GM19099 (cell line): ENCODE data around the gene USP17L30.
"Not testable (repeated sequence)": the region's sequence is repeated elsewhere in the genome, so short reads cannot be mapped to it uniquely, and the experiment has no call there.

Source experiments
- POLR2A ChIP-seq: IDR thresholded peaks from 3 replicates; pipeline ENCODE4 v1.6.1; 2011; ENCODE audit warnings: low read depth; ENCODE audit not compliant: insufficient read length; ENCODE audit errors: extremely low read depth

The USP17L30 gene

GRCh38 chr4:9362829-9363228 is at the start of gene USP17L30:
TSS of gene USP17L30 (plus strand) at chr4:9363129. CDS start at chr4:9363129, 0 bp downstream.
- not testable (repeated sequence) for TF ChIP-seq POLR2A

GRCh38 chr4:9324865-9325264 is 38.1 kb upstream of the USP17L30 start, which contains the start of gene USP17L24:
TSS of gene USP17L24 (plus strand) at chr4:9325165. CDS start at chr4:9325165, 0 bp downstream.
- TF ChIP-seq POLR2A, result not testable (repeated sequence)

GRCh38 chr4:9329611-9330010 is 33.3 kb upstream of the USP17L30 start, which contains the start of gene USP17L25:
TSS of gene USP17L25 (plus strand) at chr4:9329911. CDS start at chr4:9329911, 0 bp downstream.
- TF ChIP-seq POLR2A, result not testable (repeated sequence)

- TF ChIP-seq POLR2A, result not testable (repeated sequence)
These were observed 28.6 kb upstream of the USP17L30 start, which contains the start of gene USP17L26 for GRCh38 chr4:9334358-9334757. TSS of gene USP17L26 (plus strand) at chr4:9334658. CDS start at chr4:9334658, 0 bp downstream.

GRCh38 chr4:9339103-9339502 is 23.8 kb upstream of the USP17L30 start, which contains the start of gene USP17L5:
TSS of gene USP17L5 (plus strand) at chr4:9339403. CDS start at chr4:9339403, 0 bp downstream.
- not testable (repeated sequence) for TF ChIP-seq POLR2A

- TF ChIP-seq POLR2A, result not testable (repeated sequence)
These were observed 19.1 kb upstream of the USP17L30 start, which contains the start of gene USP17L27 for GRCh38 chr4:9343848-9344247. TSS of gene USP17L27 (plus strand) at chr4:9344148. CDS start at chr4:9344148, 0 bp downstream.

- TF ChIP-seq POLR2A, result not testable (repeated sequence)
These were observed 14.3 kb upstream of the USP17L30 start, which contains the start of gene USP17L28 for GRCh38 chr4:9348593-9348992. TSS of gene USP17L28 (plus strand) at chr4:9348893. CDS start at chr4:9348893, 0 bp downstream.

- not testable (repeated sequence) for TF ChIP-seq POLR2A
These were observed 9.6 kb upstream of the USP17L30 start, which contains the start of gene USP17L29 for GRCh38 chr4:9353338-9353737. TSS of gene USP17L29 (plus strand) at chr4:9353638. CDS start at chr4:9353638, 0 bp downstream.

- TF ChIP-seq POLR2A, result no peak
These were observed 21.2 kb downstream of the USP17L30 start for GRCh38 chr4:9384126-9384525.

- no peak for TF ChIP-seq POLR2A
These were observed 46.9 kb downstream of the USP17L30 start for GRCh38 chr4:9409793-9410192.
